HG03571 (cell line): ENCODE measurements around the gene C1QTNF6.

Experiments used
- ATAC-seq: cut with Tn5 transposase; IDR thresholded peaks from one replicate; pipeline ENCODE4 v1.9.1; 2021; ENCODE audit not compliant: unreplicated experiment

C1QTNF6 gene

GRCh38 chr22:37146507-37147180 lies 41.4 kb downstream of the C1QTNF6 start:
- ATAC-seq, result no peak

- ATAC-seq, result no peak
Observed at GRCh38 chr22:37146051-37146385, 42.0 kb downstream of the C1QTNF6 start.

- no peak for ATAC-seq
Observed at GRCh38 chr22:37145180-37146050, 42.6 kb downstream of the C1QTNF6 start.

- no peak for ATAC-seq
Observed at GRCh38 chr22:37144180-37144554, 43.9 kb downstream of the C1QTNF6 start.

GRCh38 chr22:37141971-37142370 lies 46.1 kb downstream of the C1QTNF6 start:
- ATAC-seq, result no peak

GRCh38 chr22:37141476-37141875 lies 46.6 kb downstream of the C1QTNF6 start:
- no peak for ATAC-seq

GRCh38 chr22:37140686-37141323 lies 47.2 kb downstream of the C1QTNF6 start:
- no peak for ATAC-seq

GRCh38 chr22:37139762-37140161 lies 48.3 kb downstream of the C1QTNF6 start:
- no peak for ATAC-seq

- no peak for ATAC-seq
Observed at GRCh38 chr22:37138849-37139561, 49.0 kb downstream of the C1QTNF6 start.

- no peak for ATAC-seq
Observed at GRCh38 chr22:37137903-37138665, 50.0 kb downstream of the C1QTNF6 start.

- no peak for ATAC-seq
Observed at GRCh38 chr22:37137131-37137530, 50.9 kb downstream of the C1QTNF6 start.

- ATAC-seq, result no peak
Observed at GRCh38 chr22:37135023-37135422, 53.0 kb downstream of the C1QTNF6 start.

- no peak for ATAC-seq
Observed at GRCh38 chr22:37133304-37134018, 54.6 kb downstream of the C1QTNF6 start.

- no peak for ATAC-seq
Observed at GRCh38 chr22:37132773-37133172, 55.3 kb downstream of the C1QTNF6 start.
